HG03066 (cell line): Measurements from ENCODE around the gene OR52K2.
"Not testable (repeated sequence)": the region's sequence is repeated elsewhere in the genome, so short reads cannot be mapped to it uniquely, and the experiment has no call there.

Experiments
- ATAC-seq: cut with Tn5 transposase; IDR thresholded peaks from one replicate; pipeline ENCODE4 v1.9.1; 2021; ENCODE audit warnings: low read depth; ENCODE audit not compliant: unreplicated experiment

OR52K2 gene

DNA sequence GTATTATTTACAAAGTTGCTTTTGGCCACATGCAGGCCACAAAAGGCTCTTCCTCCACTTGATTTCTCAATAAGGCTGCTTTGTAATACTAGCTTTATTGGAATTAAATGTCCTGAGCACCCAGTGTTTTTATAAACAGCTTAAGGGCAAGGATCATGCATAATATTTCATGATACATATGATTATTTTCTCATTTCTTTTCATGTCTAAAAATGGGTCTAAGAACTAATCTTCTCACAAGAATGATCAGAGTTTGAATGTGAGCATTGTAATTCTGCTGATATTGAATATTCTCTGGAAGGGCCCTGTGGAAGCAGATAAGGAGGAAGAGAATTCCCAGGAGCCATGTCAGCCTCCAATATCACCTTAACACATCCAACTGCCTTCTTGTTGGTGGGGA lies at the start of gene OR52K2:
OR52K2 (plus strand) TSS at position 301 of the 400 bp plus-strand sequence; CDS start at position 346, 45 bp downstream.
- no peak for ATAC-seq

- not testable (repeated sequence) for ATAC-seq
Measured at GRCh38 chr11:4406206-4406605, 42.9 kb upstream of the OR52K2 start.

- ATAC-seq, result no peak
Measured at GRCh38 chr11:4416306-4416705, 32.8 kb upstream of the OR52K2 start.

DNA sequence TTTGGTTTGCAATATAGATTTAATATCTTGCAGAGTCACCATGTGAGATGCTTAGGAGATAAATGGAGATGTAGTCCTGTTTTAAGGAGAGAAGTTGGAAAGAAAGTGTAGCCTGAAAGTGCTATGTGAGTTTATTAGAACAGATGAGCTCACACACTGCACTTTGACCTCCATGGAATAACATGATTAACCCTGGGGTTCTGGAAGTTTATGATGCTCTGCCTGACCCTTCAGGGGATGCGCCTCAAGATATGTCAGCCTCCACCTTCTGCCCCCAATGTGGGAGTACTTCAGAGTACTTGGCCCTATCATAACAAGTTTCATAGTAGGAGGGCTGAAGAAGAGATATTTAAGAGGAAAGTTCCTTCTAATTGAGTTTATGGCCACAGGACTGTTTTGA lies 32.3 kb upstream of the OR52K2 start:
- ATAC-seq, result no peak

- ATAC-seq, result no peak
Measured at GRCh38 chr11:4418403-4418802, 30.7 kb upstream of the OR52K2 start.

- ATAC-seq, result no peak
Measured at GRCh38 chr11:4430051-4430450, 19.0 kb upstream of the OR52K2 start.

DNA sequence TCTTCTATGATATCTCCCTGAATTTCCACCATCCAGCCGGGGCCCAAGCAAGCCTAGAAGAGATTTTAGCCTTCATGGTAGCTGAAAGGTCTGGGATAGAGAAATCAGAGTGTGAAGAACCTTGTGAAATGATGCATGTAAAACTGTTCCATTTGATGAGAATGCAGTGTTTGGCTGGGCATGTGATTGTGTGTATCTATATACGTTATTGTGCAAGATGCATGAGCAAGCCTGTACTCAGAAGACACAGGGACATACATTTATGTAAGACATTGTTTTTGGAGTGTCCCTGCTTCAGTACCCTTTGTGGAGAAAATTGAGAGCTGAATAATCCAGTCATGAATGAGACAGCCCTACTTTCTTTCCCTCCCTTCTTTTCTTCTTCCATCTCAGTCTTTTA lies 15.2 kb upstream of the OR52K2 start:
- ATAC-seq, result no peak

DNA sequence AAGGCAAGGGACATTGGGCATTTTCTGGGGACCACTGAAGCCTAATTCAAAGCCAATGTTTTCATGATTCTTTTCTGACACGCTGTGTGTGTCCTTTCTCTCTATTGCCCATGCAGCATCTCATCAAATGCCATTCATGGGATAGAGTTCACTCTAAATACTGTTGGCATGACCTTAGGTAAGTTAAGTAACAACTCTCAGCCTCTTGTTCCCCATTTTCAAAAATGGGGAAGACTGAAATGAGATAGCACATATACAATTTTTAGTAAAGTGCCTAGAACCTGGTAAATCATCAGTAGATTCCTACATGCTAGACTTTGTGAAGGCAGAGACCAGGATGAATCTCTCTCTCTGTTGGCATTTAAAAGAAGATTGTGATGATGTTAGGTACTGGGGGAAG lies 12.7 kb upstream of the OR52K2 start:
- no peak for ATAC-seq

- no peak for ATAC-seq
Measured at GRCh38 chr11:4441515-4441914, 7.6 kb upstream of the OR52K2 start.

GRCh38 chr11:4443232-4443891 lies 5.7 kb upstream of the OR52K2 start:
- no peak for ATAC-seq

GRCh38 chr11:4453118-4453517 lies 4.0 kb downstream of the OR52K2 start:
- no peak for ATAC-seq

- no peak for ATAC-seq
Measured at GRCh38 chr11:4454021-4454420, 4.9 kb downstream of the OR52K2 start.

DNA sequence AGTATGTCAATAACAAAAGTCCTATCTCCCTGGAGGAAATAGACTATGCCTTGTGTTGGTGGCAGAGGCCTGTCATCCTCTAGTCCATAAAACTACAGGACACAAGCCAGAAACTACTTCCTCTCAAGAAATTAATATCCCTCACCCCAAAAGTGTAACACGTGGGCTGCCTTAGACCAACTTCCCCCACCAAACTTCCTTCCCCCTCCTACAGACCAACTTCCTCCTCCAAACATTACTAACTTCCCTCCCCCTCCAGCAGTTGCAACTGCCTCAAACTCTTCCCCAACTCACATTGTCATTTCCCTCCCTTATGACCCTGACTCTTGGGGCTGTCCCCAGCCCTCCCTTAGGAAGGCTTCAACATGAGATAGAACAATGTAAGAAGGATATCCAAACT lies 6.3 kb downstream of the OR52K2 start:
- no peak for ATAC-seq

- no peak for ATAC-seq
Measured at GRCh38 chr11:4459500-4459899, 10.4 kb downstream of the OR52K2 start.

DNA sequence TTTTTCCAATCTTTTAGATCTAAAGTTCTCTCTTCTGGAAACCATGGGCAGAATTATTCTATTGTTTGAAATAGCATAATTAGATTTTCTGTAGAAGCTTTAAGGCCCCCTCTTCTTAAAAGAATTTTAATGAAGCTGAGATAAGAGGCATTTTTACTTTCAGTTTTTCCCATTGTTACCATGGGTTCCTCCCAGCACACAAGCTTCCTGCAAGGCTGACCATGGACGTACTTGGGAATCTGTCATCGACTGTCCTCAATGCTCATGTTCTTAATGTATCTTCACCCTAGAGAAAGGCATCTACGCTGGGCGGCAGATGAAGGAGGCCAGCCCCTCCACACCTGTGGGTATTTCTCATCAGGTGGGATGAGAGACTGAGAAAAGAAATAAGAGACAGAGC lies 11.1 kb downstream of the OR52K2 start:
- no peak for ATAC-seq

GRCh38 chr11:4464216-4465159 lies 15.4 kb downstream of the OR52K2 start:
- ATAC-seq, result no peak

GRCh38 chr11:4465407-4465806 lies 16.3 kb downstream of the OR52K2 start:
- no peak for ATAC-seq

DNA sequence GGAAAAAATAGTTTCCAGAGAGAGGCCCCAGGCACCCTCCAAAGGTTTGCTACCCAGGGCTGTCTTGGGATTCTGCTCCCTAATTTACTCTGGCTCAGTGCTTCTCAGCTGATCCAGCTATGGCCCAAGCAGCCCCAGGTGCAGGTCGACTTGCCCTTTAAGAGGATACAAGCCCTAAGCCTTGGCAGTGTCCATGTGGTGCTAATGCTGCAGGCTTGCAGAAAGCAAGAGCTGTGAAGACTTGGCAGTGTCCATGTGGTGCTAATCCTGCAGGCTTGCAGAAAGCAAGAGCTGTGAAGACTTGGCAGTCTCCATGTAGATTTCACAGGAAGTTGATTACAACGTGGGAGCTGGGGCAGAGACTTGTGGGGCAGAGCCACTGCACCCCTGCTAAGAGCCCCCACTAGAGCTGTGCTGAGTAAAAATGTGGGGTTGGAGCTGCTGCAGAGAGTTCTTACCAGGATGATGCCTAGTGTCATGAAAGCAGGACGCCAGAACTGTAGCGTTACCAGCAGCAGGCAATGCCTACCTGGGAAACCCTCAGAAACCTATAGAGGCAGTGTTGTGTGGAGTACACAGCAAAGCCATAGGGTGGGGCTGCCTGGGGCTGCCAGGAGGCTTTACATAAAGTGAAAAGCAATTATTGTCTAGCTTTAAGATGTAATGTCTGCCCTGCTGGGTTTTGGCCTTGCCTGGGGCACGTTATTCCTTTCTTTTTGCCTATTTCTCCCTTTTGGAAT lies 17.2 kb downstream of the OR52K2 start:
- no peak for ATAC-seq

- ATAC-seq, result no peak
Measured at GRCh38 chr11:4466871-4467442, 17.9 kb downstream of the OR52K2 start.

DNA sequence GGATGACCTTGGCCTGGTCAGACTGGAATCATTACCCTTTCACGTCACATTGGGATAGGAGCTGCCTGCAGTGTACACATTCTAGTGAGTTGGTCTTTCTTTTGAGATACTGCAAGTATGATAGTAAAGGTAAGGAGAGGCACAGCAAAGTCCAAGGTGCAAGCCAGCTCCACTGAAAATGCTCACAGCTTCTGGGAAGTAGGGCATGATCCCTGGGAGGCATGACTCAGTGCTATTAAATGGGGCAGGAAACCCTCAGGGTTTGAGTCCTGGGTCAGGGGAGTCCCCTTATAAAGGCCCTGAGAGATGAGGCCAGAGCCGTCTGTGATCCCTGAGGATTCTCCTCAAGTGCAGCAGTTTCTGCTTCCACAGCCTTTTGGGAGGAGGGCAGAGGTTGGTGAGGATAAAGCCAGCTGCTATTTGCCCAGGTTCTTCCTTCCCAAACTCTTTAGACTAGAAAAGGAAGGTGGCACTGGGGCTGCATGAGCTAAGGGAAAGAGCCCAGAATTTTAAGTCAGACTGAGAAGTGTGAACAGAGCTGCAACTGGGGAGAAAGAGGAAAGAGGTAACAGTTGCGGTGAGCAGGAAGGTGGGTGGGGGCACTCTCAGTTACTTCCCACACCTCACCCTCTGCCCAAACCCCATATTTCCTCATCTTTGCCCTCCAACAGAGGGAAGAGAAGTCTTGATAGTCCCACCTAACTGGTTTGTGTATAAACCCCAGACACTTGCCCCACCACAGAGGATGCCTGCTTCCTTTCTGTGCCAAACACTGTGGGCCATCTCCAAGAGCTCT lies 18.9 kb downstream of the OR52K2 start:
- ATAC-seq, result no peak
